SKM-1 (cell line): ENCODE data around the gene LDLRAD4.
"Not testable (repeated sequence)": the region's sequence is repeated elsewhere in the genome, so short reads cannot be mapped to it uniquely, and the experiment has no call there.

Source experiments
- DNase-seq: peaks from one replicate; lab custom pipeline; 2025; ENCODE audit not compliant: unreplicated experiment; lab: John Stamatoyannopoulos, UW

LDLRAD4 gene

GRCh38 chr18:13245481-13246000 is 27.0 kb downstream of the LDLRAD4 start:
- DNase-seq = no peak

- DNase-seq = no peak
Observed at GRCh38 chr18:13246121-13246520, 27.6 kb downstream of the LDLRAD4 start.

- no peak for DNase-seq
Observed at GRCh38 chr18:13246591-13246990, 28.0 kb downstream of the LDLRAD4 start.

GRCh38 chr18:13247506-13247905 is 28.9 kb downstream of the LDLRAD4 start:
- DNase-seq = no peak

- DNase-seq = no peak
Observed at GRCh38 chr18:13252686-13253410, 34.3 kb downstream of the LDLRAD4 start.

GRCh38 chr18:13253786-13254688 is 35.5 kb downstream of the LDLRAD4 start:
- no peak for DNase-seq

- DNase-seq = no peak
Observed at GRCh38 chr18:13254971-13255927, 36.7 kb downstream of the LDLRAD4 start.

- DNase-seq = no peak
Observed at GRCh38 chr18:13256444-13257305, 38.1 kb downstream of the LDLRAD4 start.

- no peak for DNase-seq
Observed at GRCh38 chr18:13257361-13257980, 38.9 kb downstream of the LDLRAD4 start.

- DNase-seq = no peak
Observed at GRCh38 chr18:13258921-13259320, 40.4 kb downstream of the LDLRAD4 start.

- no peak for DNase-seq
Observed at GRCh38 chr18:13259701-13260100, 41.1 kb downstream of the LDLRAD4 start.

- no peak for DNase-seq
Observed at GRCh38 chr18:13260197-13260934, 41.8 kb downstream of the LDLRAD4 start.

- DNase-seq = no peak
Observed at GRCh38 chr18:13260935-13261640, 42.5 kb downstream of the LDLRAD4 start.

GRCh38 chr18:13261661-13262357 is 43.2 kb downstream of the LDLRAD4 start:
- DNase-seq = no peak

- not testable (repeated sequence) for DNase-seq
Observed at GRCh38 chr18:13262358-13262680, 43.8 kb downstream of the LDLRAD4 start.

GRCh38 chr18:13262839-13263691 is 44.5 kb downstream of the LDLRAD4 start:
- DNase-seq = no peak
